Stimulated activated CD4-positive, alpha-beta T cell treated with anti-CD3 and anti-CD28 coated beads, Interleukin-4, amount 100 ng/mL, for 48 hours (primary cell): ENCODE data around the gene HNRNPK.
A peak's percentile ranks its signal among the peaks of the same experiment; 100 is the strongest.

ENCODE experiments used
- DNase-seq, 2 donors: peaks; one replicate each; pipeline ENCODE4 v3.0.0-alpha.2; 2020; ENCODE audit warnings: low read depth in 2 of 2

The HNRNPK gene

DNA sequence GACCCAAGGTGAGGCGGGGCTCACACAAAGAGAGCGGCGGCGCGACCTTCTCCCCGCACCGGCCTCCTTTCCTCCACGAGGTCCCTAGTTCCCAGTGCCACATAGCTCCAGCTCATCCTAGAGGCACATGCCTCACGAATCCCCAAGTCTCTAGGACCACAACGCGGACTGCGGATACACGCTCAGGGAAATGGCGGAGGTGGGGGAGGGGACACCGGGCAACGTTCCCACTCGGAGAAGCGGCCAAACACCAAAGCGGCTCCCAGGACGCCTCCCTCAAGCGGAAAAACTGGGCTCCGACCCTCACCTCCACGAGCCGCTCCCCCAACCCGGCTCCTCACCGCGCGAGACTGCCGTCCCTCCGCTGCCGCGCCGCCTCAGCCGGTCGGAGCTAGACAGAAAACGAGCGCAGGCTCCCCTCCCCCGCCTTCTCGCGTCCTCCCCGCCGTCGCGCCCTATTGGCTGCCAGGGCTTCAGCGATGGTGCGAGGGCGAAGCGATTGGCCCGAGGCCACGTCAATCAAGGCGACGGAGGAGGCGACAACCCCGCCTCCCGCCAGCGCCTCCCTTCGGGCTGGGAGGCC is at the start of gene HNRNPK:
TSS of gene HNRNPK (minus strand) at position 404 of the 583 bp plus-strand sequence. CDS start 1,963 bp downstream, outside the sequence.
- peak; percentile 99 for DNase-seq

DNA sequence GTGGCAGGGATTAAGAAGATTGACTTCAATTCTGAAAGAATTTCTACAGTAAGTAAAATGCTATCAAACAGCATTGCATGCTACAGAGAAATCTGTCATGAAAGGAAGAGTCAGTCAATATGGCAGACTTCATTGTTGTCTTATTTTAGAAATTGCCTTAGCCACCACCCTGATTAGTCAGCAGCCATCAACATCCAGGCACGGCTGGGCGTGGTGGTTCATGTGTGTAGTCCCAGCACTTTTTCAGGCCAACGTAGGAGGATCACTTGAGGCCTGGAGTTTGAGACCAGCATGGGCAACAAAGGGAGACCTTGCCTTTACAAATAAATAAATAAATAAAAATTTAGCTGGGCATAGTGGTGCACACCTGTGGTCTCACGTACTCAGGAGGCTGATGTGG is 47.2 kb upstream of the HNRNPK start:
- DNase-seq = no peak

DNA sequence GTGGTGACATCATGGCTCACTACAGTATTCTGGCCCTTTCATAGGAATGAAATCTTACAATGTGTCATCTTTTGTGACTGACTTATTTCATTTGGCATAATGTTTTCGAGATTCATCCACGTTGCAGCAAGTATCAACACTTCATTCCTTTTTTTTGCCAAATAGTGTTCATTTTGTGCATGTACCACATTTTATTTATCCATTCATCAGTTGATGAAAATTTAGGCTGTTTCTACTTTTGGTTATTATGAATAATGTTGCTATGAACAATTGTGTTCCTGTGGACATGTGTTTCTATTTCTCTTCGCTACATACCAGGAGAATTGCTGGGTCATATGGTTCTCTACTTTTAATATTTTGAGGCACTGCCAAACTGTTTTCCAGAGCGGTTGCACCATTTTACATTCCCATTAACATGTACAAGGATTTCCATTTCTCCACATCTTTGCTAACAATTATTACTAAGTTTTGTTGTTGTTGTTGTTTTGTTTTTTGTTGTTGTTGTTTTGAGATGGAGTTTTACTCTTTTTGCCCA is 44.1 kb upstream of the HNRNPK start:
- no peak for DNase-seq

DNA sequence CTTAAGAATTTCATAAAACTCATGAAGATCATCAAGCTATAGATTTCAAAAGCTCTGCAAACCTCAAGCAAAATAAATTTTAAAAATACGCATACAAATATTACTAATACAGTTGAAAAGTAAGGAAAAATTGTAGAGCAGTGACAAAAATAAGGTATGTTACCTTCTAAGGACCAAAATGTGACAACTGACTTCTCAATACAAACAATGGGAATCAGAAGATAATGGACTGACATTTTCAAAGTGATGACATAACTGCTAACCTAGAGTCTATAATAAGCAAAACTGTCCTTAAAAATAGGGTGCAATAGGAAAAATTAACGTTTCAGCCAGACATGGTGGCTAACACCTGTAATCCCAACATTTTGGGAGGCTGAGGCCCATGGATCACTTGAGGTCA is 27.6 kb upstream of the HNRNPK start:
- no peak for DNase-seq

DNA sequence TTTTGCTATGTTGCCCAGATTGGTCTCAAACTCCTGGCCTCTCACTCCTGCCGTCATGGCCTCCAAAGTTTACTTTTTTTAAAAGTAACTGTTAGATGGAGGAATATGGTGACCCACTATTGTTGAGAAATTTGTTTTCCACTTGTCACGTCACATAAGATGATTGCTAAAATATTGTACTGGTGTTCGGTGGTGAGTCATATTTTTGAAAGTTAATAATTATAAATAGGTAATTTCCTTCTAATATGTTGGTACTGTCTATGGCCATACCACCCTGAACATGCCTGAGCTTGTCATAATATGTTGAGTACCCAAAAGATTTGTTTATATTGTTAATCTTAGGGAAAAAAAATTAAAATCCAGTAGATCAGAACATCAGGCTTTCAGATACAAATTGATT is 23.2 kb upstream of the HNRNPK start:
- DNase-seq = no peak

DNA sequence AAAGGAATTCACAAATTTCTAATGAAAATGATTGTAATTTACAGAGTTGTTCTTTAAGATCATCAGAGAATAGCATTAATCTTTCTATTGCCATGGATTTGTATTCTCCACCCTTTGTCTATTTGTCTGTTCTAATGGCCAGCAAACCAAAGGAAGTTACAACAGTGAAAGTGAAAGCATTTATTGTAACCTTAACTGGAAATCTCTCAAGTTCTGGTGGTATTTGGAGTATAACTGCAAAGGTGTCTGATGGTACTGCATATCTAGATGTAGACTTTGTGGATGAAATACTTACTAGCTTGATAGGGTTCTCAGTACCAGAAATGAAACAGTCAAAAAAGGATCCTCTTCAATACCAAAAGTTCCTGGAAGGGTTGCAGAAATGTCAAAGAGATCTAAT is 22.3 kb upstream of the HNRNPK start:
- DNase-seq = no peak

DNA sequence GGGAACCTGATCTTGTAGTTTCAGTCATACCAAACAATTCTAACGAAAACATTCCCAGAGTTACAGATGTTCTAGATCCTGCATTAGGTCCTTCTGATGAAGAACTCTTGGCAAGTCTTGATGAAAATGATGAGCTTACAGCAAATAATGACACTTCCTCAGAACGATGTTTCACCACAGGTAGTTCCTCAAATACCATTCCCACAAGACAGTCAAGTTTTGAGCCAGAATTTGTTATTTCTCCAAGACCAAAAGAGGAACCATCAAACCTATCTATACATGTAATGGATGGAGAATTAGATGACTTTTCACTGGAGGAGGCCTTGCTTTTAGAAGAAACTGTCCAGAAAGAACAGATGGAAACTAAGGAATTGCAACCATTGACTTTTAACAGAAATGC is 21.6 kb upstream of the HNRNPK start:
- no peak for DNase-seq

DNA sequence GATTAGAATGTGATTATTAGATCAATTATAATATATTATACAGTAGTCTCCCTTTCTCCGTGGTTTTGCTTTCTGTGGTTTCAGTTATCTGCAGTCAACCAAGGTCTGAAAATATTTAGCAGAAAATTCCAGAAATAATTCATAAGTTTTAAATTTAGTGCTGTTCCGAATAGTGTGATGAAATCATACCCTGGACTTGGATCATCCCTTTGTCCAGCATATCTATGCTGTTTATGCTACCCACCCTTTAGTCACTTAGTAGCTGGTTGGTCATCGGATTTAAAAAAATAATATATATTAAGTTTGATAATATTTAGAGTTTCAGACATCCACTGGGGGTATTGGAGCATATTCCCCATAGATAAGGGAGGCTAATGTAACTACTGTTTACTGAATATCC is 20.2 kb upstream of the HNRNPK start:
- DNase-seq = no peak

DNA sequence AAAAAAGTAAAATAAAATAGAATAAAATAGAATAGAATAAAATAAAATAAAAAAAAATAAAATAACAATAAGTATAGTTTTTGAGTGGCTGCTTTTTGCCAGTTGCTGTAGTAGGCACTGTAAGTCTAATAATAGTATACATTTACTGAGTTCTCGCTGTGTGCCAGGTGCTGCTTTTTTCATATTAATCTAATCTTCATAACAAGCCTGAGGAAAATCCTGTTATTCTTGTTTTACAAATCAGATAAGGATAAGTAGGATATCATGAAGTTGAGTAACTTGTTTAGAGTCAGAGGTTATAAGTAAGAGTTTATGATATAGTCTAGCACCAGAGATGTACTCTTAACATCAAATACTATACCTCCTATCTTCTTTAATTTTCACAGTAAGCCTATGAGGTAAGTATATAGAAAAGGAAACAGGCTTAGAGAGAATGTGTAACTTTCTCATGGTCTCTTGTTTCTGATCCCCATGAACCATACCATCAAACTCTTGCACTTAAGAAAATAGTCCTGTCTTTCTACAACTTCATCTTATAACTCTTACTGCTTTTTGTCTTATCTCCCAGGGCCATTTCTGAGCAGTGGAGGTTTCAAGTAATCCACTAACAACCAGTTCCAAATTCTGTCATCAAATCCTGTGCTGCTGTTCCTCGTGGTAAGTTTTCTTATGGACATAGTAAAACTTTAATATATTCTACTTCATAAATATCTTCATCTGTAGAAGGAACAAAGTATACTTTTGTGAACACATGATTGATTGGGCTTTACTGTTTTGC is 19.3 kb upstream of the HNRNPK start:
- DNase-seq = no peak

DNA sequence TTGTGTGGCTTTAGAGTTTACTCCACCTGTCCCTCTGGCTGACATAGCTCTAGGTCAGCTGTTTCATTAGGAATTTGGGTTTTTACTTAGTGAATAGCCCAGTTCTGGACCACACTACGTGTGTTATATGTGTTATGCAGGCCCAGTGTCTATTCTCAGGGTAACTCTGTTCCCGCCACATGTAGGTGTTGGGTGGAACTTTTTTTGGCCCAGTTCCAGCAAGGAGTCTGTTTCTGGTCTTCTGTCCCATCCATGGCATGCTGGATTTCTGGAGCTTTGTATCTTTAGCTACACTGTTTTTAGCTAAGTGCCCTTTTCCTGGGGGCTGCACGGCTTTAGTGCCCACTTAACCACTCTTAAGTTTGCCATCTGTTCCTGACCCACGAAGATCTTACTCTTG is 16.1 kb upstream of the HNRNPK start:
- DNase-seq = no peak

DNA sequence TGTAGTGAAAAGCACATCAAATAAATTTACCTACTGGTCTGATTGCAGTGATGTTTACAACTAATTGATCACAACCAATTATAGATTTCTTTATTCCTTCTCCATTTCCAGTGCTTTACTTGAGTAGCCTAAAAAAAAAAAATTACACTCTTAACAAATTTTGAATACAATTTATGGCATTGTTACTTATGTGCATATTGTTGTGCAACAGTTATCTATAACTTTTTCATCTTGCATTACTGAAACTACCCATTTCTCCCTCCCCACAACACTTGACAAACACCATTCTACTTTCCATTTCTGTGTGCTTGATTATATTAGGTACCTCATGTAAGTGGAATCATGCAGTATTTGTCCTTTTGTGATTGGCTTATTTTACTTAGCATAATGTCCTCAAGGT is 12.9 kb upstream of the HNRNPK start:
- no peak for DNase-seq

DNA sequence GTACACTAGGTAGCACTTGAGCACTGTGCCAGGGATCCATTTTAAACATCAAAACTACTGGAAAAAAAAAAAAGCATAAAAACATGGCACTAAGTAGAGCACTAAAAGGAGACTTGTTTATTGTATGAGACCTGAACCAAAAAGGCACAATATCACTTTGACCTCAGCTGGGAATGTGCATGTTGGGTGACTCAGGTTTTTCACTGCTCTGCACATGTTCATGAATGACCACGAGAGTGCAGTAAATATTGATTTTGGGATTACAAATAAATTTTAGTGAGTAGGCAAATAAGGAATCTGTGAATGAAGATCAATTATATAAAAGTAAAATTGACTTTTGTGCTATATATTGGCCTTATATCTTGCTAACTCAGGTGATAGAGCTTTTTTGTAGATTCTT is 12.4 kb upstream of the HNRNPK start:
- DNase-seq = no peak

DNA sequence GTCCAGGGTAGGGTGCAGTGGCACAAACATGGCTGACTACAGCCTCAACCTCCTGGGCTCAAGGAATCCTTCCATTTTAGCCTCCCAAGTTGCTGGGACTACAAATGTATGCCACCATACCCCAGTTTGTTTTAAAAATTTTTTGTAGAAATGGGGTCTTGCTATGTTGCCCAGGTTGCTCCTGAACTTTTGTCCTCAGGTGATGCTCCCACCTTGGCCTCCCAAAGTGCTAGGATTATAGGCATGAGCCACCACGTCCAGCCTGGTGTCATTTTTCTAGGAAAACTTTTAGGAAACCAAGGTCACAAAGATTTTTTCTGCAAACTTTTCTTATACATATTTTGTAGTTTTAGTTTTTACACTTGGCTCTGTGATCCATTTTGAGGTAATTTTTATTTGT is 11.3 kb upstream of the HNRNPK start:
- no peak for DNase-seq

DNA sequence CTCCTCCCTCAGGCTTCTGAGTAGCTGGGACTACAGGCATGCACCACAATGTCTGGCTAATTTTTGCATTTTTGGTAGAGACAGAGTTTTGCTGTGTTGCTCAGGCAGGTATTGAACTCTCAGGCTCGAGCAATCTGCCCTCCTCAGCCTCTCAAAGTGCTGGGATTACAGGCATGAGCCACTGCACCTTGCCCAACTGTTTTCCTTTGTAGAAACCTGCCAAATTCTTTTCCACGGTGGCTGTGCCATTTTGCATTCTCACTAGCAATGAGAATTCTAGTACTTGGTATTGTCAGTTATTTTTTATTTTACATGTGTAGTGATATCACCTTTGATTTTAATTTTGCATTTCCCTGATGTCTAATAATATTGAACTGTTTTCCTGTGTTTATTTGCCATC is 8.4 kb upstream of the HNRNPK start:
- no peak for DNase-seq

DNA sequence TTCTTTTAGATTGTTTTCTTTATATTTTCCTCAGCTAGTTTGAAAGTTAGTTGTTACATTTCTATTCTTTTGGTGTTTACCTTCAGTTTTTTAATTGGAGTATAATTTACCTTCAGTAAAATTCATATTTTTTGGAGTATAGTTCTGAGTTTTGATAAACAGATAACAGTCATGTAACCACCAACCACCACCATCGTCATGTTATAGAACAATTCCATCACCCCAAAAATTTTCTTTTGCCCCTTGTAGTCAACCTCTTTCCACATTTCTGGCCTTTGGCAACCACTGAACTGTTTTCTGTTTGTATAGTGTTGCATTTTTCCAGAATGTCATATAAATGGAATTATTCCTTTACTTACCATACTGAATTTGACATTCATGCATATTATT is 7.4 kb upstream of the HNRNPK start:
- no peak for DNase-seq

DNA sequence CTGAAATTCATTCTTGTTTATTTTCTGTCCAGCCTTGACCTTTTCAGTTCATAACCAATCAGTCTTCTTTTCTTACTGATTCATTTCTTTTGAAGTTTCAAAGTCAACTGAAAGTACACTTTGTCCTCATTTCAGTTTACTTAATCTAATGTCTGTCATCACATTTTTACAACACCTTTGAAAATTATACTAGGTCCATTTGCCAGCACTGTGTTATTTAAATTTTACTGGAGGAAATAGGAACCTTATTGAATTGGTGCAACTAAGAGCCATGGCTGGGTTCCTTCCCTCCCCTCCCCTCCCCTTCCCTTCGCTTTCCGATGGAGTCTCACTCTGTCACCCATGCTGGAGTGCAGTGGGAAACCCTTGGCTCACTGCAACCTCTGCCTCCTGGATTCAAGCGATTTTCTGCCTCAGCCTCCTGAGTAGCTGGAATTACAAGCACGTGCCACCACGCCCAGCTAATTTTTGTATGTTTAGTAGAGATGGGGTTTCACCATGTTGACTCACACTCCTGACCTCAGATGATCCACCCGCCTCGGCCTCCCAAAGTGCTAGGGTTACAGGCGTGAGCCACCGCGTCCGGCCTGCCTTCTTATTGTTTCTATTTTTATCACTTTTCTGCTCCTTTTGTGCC is 6.9 kb upstream of the HNRNPK start:
- no peak for DNase-seq

DNA sequence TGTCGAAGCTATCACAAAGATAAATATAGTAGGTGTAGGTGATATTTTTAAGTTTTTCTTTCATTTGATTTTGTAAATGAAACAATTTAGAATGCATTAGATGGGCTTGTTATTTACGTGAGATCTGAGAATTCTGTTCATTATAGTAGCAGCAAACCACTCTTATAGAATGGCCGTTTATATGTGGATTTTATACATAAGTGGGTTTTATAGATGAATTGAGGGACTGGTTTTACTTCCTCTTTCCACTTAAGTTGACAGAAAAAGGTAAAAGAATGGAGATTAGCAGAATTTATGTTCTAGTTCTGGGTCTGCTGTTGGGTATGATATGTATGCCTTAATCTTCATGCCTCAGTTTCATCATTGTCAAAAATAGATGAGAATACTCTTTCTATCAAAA is 6.2 kb upstream of the HNRNPK start:
- no peak for DNase-seq

DNA sequence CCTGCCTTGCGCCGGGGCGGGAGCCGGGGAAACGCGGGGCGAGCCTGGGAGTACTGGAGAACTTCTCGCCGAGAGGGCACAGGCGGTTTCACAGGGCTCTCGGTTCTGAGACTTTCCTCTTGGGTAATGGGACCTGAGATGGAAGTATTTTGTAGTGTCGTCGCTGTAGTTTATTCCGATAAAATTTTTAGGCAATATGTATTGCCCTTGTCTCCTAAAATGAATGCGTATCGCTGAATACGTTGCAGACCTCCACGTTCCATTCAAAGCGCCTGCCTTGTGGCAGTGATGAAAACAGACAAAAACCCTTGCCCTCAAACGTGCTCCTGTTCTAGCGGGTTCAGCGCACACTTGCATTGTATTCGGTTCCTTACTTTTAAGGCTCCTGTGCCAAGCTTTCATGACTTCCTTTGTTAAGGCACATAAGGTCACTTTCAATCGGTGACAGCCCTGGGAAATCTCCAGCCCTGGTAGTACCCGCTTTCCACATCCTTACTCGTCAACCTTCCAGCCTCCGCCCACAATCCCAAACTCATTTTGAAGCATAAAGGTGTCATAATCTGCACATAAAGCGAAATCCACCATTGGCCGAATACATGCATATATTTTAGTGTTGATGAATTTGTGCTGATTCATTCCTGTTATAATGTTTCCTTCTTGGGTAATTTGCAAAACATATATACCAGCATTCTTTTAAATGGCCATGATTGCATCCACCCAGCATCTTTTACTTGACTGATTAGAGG is 1.3 kb upstream of the HNRNPK start:
- DNase-seq = peak in 1 of 2 donors; percentile 32

DNA sequence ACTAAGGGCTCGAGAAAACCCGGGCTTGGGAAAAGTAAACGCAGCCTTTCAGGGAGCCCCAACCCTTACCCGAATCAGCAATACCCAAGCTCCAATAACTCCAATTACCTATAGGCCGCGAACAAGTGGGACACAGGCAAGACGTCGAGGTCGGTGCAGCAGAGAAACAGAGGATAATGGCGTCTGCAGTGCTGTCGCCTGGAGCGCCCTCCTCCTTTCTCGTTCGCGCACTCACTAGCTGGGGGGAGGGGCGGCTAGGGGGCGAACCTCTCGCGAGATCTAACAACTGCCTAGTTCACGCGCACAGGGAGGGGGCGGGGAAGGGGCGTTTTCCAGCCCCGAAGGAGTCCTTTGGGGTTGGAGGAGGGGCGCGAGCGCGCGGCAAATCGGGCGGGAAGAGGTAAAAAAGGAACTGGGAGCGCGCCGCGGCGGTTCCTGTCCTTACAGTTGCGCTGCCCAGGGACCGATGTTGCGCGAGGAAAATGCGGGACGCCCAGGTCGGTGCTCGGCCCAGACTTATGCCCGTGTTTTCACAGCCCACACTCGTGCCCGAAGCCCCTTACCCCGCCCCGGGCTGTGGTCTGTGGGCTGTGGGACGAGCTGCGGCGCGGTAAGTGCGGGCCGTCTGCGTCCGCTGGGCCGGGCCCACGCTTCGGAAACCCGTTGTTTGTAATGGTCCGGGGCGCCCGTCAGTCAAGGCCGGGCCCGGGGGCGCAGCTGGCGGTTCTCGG is 545 bp upstream of the HNRNPK start, which contains the start of gene RMI1:
TSS of gene RMI1 (plus strand) at position 411 of the 731 bp plus-strand sequence. CDS start 20,182 bp downstream, outside the sequence.
- DNase-seq = peak; percentile 100

DNA sequence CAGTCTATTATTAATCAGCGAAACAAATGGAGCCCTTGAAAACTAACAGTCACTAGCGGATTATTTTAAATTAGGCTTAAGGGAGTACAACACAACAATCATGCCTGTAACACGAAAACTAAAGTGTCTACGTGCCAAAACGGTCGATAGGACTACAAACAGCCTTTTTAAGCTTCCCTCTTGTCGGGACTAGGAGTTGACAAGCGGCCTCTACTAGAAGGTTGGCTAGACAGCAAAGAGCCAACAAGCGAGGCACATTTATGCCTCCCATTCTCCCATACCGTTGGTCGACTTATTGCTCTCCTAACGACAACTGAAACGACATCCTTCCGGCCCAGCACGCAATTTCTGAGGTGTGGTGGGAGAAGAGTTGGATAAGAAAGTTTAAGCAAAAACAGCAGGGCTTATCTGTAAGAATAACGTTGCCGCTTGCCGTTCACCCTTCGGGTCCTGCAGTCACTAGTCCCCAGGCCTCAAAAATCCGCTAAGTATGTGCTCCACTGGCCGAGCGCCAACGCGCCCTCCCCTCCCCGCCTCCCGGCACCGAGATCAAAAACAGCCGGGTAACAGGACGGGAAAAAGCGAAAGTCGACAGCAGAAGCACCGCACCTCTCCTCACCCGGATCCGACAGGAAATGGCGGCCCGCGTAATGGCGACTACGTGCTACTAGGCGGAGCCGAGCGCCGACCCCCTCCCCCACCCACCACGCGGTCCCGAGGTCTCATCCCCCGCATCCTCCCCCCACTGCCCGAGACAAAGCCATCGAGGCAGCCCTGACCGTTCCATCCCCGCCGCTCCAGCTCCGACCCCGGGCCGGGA is 813 bp downstream of the HNRNPK start:
- DNase-seq = peak; percentile 85 to 87

DNA sequence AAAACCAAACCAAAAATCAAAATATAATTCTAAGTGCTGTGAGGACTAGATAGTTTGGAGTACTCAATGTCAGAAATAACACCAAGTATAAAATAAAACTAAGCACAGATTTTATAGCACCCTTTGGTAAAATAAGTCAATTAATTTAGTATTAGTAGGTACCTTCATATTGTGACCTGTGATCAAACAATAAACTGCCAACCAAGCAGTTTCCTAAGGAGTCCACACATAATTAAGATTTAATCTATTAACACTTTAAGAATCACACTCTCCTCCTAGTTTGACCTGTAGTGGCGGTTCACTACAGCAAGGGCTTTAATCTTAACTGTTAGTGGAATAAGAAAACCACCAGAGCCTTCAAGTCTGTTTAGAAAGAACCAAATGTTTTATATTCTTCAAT is 2.8 kb downstream of the HNRNPK start:
- no peak for DNase-seq
